ENCODE results near the gene SMIM10L1.
A peak's percentile ranks its signal among the peaks of the same experiment; 100 is the strongest.

The SMIM10L1 gene

DNA sequence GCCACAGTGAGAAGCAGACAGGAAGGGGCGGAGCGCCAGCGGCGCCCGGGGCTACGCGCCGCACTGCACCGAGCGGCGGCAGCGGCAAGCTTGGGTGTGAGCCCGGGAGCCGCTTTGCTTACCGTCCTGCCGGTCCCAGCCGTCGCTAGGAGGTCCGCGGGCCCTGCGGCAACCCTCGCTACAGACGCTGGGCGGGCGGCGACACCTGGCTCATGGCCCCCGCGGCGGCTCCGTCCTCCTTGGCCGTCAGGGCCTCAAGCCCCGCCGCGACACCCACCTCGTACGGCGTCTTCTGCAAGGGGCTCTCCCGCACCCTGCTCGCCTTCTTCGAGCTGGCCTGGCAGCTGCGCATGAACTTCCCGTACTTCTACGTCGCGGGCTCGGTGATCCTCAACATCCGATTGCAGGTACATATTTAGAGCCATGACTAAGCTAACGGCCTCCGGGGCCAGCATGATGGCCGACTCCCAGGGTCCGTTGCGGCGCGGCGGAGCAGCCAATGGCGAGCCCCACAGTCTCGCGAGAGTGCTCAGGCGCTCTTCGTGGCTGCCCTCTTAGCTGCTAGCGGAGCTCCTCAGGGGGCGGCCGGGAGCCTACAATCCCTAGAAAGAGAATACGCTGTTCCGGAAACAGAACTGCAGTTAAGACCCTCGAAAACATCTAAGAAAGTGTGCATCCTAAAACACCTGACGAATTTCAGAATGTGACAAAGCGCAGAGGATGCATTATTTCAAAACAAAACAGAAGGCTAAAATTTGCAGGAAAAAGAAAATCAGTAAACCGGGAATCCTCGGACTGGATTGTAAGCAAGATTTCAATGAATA, at the start of gene SMIM10L1:
SMIM10L1 (plus strand) TSS at position 50 of the 824 bp plus-strand sequence; CDS start at position 213, 163 bp downstream.
- DNase-seq = peak; percentile 80 to 86

GRCh38 chr12:11130382-11130781, 40.6 kb upstream of the SMIM10L1 start:
- DNase-seq = no peak

- no peak for DNase-seq
Measured at GRCh38 chr12:11130999-11131398, 40.0 kb upstream of the SMIM10L1 start.

DNA sequence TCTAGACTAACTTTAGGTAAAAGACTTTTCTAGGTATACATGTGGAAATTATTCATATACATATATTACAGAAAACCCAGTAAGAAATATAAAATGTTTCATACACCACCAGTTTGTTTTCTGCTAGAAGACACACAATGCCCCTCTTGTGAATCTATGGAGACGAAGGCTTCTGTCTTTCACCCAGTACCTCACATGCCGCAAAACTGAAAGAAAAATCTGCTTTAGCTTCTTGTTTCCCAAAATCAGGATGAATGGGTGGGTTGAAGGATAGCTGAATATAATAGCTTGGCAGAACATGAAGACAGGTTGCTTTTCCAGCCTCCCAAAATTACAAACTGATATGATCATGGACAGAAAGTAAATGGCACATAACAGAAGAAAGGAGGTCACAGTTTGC, 37.8 kb upstream of the SMIM10L1 start:
- DNase-seq = no peak

- DNase-seq = no peak
Measured at GRCh38 chr12:11133816-11134215, 37.2 kb upstream of the SMIM10L1 start.

DNA sequence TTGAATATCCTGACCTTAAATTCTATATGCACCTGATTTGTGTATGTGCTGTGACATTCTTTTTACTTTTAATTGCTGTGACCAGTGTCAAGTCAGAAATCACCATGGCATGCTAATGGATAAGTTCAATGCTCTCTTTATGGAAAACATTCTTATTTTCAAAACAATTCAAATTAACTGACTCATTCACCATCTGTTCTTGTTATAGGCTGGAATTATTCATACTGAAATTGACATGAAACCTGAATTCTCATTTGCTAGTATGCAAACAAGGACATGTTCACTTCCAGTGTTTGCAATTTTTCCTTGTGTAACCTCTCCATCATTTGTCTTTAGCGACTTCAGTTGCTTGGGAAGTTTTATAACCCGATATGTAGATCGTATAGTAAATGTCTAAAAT, 36.7 kb upstream of the SMIM10L1 start, which contains the start of gene TAS2R30:
TAS2R30 (minus strand) TSS at position 340 of the 400 bp plus-strand sequence. CDS start 400 bp downstream, outside the sequence.
- DNase-seq = no peak

GRCh38 chr12:11136075-11136474, 34.9 kb upstream of the SMIM10L1 start:
- no peak for DNase-seq

DNA sequence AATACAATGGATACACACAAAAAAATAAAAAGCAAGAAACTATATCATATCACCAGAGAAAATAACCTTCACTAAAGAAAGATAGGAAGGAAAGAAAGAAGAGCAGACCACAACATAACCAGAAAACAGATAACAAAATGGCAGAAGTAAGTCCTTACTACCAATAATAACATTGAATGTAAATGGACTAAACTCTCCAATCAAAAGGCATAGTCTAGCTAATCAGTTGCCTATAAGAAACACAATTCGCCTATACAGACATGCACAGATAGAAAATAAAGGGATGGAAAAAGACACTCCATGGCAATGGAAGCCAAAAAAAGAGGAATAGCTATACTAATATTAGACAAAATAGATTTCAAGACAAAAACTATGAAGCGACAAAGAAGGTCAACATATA, 27.6 kb upstream of the SMIM10L1 start:
- DNase-seq = no peak

GRCh38 chr12:11144297-11144696, 26.7 kb upstream of the SMIM10L1 start:
- DNase-seq = no peak

DNA sequence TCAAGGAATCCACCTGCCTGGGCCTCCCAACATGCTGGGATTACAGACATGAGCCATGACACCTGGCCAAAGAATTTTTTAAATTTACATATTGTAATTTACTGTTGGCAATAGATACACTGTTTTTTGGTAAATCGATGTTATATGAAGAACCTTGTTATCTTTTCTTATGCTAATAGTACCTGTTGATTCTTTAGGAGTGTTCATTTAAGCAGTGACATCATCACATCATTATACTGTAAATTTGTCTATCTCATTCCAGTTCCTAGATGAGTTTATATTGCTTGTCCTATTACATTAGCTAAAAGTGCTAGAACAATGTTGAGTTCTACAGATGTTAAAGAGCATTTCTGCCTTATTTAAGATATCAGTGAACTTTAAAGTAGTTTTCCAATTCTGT, 23.6 kb upstream of the SMIM10L1 start:
- DNase-seq = no peak

DNA sequence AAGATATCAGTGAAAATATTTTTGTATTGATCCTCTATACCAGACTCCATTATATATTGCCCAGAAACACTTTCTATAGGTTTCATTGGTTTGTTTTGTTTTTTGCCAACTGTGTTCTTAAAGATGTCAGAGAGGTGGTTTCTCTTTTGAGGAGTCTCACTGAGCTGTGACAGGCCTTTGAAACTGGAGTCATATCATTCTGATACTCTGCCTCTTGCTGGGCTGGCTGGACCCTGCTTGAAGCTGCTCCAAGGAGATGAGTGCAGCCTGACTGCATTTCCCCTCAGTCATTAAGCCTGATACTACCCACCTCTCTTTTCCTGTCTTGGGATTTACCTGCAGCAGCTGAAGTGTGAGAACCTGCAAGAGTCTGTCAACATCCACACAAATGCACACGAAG, 20.2 kb upstream of the SMIM10L1 start:
- no peak for DNase-seq

DNA sequence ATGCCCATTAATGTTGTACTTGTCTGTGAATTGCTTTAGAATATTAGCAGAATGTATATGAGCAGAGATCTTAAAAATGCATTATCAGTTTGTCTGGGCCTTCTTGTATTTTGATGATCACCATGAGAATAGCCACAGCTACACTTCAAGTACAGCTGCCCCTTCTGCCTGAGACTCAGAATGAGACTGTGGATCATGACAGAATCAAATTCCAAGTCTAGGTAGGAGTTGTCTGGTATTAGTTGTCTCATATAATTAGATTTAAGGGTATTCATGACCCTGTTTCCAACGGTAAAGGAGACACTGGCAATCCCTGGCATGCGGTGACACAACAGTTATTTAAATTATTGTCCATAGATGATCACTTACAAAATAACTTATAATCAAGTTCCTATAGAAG, 18.3 kb upstream of the SMIM10L1 start:
- DNase-seq = no peak

- DNase-seq = no peak
Measured at GRCh38 chr12:11154400-11154925, 16.5 kb upstream of the SMIM10L1 start.

- no peak for DNase-seq
Measured at GRCh38 chr12:11158885-11159444, 12.0 kb upstream of the SMIM10L1 start.

DNA sequence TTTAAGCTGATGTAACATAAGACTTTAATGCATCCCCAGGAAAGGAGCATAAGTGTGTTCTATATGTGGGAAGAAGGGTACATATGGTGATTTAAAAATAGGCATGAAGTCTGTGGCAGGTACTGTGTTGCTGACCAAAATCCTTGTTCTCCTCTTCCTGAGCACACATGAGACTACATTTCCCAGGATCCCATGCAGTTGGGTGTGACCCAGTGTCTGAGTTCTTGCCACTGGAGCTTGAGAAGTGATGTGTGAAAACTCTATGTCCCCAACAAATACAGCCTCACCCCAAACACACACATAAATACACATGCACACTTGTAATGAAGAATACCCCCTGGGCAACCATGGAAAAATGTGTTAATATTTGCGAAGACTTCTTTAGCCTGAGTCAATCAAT, 8.5 kb upstream of the SMIM10L1 start:
- no peak for DNase-seq

DNA sequence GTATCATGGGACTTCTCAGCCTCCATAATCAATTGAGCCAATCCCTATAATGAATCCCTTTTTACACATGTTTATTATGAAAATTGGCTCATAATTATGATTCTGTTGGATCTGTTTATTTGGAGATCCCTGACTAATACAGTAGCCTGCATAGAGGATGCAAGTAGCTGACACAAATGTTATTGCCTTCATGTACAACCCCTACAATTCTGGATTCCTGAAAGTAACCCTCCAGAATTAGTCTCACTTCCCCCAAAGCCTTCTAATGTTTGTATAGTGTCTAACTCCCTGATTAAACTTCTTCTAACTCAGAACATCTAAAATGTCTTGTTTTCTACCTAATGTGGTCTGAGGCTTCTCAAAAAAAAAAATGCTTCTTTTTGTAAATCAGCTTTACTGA, 6.6 kb upstream of the SMIM10L1 start:
- no peak for DNase-seq

GRCh38 chr12:11166300-11166699, 4.7 kb upstream of the SMIM10L1 start:
- no peak for DNase-seq

GRCh38 chr12:11170810-11171144, 217 bp upstream of the SMIM10L1 start:
- DNase-seq = no peak

DNA sequence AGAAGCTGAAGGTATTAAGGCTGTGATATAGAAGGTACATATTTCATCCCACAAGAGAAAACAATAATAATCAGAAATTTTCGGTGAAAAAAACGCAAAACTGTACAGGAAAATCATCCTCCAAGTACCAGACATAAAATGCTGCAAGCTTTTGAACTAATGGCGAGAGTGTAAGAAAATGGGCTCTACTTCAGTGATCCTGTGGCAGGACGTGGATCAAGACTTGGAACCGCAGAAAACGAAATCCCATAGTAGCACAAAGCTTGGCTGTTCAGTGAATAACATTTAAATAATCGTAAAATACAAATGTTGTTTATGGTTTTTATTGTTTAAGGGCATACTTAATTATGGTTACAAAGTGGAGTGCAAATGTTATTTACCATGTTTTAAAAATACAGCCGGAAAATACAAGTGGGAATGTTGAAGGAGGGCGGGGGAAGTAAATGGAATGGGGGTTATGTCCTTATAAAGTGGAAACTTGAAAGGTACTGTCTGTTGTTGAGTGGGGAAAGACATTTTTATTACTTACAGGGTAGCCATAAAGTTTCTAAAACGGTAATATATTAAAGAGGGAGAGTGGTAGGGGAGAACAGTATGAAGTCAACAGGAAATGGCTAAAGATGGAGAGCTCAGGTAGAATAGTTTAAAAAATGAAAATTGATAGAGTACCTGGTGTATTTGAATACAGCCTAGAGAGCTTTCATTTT, 1.1 kb downstream of the SMIM10L1 start:
- DNase-seq = peak in 1 of 2 donors; percentile 15

- no peak for DNase-seq
Measured at GRCh38 chr12:11174022-11174421, 3.0 kb downstream of the SMIM10L1 start.

DNA sequence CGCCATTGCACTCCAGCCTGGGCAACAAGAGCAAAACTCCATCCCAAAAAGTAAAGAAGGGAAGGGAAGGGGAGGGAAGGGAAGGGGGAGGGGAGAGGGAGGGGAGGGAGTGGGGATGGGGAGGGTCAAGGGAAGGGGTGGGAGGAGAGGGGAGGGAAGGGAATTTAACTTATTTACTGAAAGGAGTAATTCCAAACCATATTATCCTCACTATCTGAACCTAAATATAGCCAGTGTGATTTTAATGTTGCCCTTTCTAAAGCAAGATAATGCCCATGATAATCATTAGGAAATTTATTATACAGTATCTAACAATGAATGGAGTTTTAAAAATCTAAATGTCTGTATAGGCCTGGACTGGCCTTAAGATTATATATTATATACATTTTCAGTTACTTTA, 7.3 kb downstream of the SMIM10L1 start:
- no peak for DNase-seq

- no peak for DNase-seq
Measured at GRCh38 chr12:11182529-11182928, 11.5 kb downstream of the SMIM10L1 start.

DNA sequence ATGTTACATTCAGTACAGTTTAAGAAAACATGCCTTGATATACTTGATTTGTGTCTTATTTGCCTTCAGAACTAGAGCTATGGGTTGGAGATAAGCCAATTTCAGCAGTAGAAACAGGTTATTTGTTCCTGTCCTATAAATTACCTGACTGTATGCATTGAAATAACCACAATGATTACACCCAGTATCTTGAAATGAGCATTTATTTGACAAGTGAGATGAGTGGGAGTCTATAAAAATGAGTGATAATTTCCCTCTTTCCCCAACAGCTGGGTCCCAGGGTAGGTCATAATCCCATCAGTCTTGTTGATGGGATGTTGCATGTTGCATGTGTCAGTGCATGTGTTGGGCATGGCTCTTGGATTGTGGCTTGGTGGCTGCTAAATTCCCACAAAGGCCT, 12.0 kb downstream of the SMIM10L1 start:
- DNase-seq = no peak

GRCh38 chr12:11186837-11187236, 15.8 kb downstream of the SMIM10L1 start, which contains the start of gene TAS2R42:
TSS of gene TAS2R42 (minus strand) at chr12:11186937. CDS start at chr12:11186937, 0 bp downstream.
- DNase-seq = no peak
